Testis (tissue), 3 donors: ENCODE results near the gene DIAPH2. TPM values are rescaled to one million over a fixed set of nuclear protein-coding genes. Genes with fewer than 3 reads are reported as not detected.

Experiments
- DNase-seq: peaks from one replicate; pipeline ENCODE4 v3.0.0-alpha.2; 2019
- H3K27ac ChIP-seq, 2 donors: fragments of 200-600 bp; sonication (generic); one replicate each; pipeline ENCODE4 v1.5.1; 2019
- H3K27me3 ChIP-seq: fragments of 200-600 bp; sonication (generic); one replicate; pipeline ENCODE4 v1.5.1; 2019
- H3K36me3 ChIP-seq: fragments of 200-600 bp; sonication (generic); one replicate; pipeline ENCODE4 v1.5.1; 2017; ENCODE audit warnings: low read depth; ENCODE audit errors: missing control alignments
- H3K4me1 ChIP-seq: fragments of 200-600 bp; sonication (generic); one replicate; pipeline ENCODE4 v1.5.1; 2019
- H3K4me3 ChIP-seq, 2 donors: fragments of 200-600 bp; sonication (generic); one replicate each; pipeline ENCODE4 v1.5.1; 2017 to 2019
- H3K9me3 ChIP-seq: fragments of 200-600 bp; sonication (generic); one replicate; pipeline ENCODE4 v1.5.1; 2017
- POLR2A ChIP-seq: fragments of 450-650 bp; IDR thresholded peaks from one replicate; pipeline ENCODE4 v1.6.1; 2017; ENCODE audit warnings: antibody characterized with exemption, mild to moderate bottlenecking, moderate library complexity
- WGBS, 2 donors: methylation state at CpG; one replicate each; pipeline ENCODE4 v1.1.5; 2018; 5-methylcytosine and 5-hydroxymethylcytosine counted together
- intact Hi-C: fragments of 100-400 bp; cut with DNase I; formaldehyde crosslinking; loops from one replicate; pipeline ENCODE4 v1.15.1; 2023; ENCODE audit warnings: low total_unique reads
- polyA plus RNA-seq: library from polyadenylated mRNA; stranded (reverse); fragments of 350-450 nt; fragmentation: Illumina TruSeq; extraction: RNeasy Lipid Tissue Mini Kit (QIAGEN cat#74804); gene quantifications from one replicate; pipeline ENCODE4 v1.2.3, GENCODE V29; 2014; ENCODE audit warnings: low read depth, low replicate concordance; ENCODE audit not compliant: insufficient read depth
- total RNA-seq, 2 donors: library from RNA; depleted of rRNA; stranded (reverse); fragments of >200 nt; gene quantifications; one replicate each; pipeline ENCODE4 v1.2.3, GENCODE V29; 2016
- TF ChIP-seq, protein P1 (sequence below), 3 experiments: fragments of 450-650 bp in 2 of 3; fragments of 200-600 bp in 1 of 3; sonication (generic) in 1 of 3; IDR thresholded peaks; one replicate each; pipeline ENCODE4 v1.5.1; 2016 to 2019; ENCODE audit warnings: antibody characterized with exemption in 3 of 3, mild to moderate bottlenecking in 2 of 3, moderate library complexity in 1 of 3

Gene DIAPH2
- total and polyA plus RNA-seq, 3 donors from 2014 or later = 13.1 to 68.3 (median 67.4) TPM

DNA sequence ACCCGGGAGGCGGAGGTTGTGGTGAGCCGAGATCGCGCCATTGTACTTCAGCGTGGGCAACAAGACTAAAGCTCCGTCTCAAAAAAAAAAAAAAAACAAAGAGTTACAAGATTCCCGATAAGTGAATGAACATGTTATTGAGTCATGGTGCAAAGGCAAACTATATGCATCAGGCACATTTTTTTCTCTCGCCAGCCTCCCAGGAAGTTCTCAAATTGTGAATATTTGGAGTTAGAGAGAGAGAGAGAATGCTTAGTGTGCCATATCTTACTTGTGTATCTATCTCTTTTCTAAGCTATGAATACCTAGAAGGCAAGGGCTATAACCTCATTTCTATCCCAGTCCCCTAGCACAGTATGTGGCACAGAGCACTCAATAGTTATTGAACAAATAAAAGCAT, 599.9 kb downstream of the DIAPH2 start:
- 95 to 100% methylated on average over 9 of the region's 9 CpGs for WGBS, 2 donors
- TF ChIP-seq, protein P1, sequence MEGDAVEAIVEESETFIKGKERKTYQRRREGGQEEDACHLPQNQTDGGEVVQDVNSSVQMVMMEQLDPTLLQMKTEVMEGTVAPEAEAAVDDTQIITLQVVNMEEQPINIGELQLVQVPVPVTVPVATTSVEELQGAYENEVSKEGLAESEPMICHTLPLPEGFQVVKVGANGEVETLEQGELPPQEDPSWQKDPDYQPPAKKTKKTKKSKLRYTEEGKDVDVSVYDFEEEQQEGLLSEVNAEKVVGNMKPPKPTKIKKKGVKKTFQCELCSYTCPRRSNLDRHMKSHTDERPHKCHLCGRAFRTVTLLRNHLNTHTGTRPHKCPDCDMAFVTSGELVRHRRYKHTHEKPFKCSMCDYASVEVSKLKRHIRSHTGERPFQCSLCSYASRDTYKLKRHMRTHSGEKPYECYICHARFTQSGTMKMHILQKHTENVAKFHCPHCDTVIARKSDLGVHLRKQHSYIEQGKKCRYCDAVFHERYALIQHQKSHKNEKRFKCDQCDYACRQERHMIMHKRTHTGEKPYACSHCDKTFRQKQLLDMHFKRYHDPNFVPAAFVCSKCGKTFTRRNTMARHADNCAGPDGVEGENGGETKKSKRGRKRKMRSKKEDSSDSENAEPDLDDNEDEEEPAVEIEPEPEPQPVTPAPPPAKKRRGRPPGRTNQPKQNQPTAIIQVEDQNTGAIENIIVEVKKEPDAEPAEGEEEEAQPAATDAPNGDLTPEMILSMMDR (IDR thresholded peaks at IDR 0.05) = no peak
- TF ChIP-seq POLR2A = no peak
- H3K4me3 ChIP-seq = no peak overlapping the region

DNA sequence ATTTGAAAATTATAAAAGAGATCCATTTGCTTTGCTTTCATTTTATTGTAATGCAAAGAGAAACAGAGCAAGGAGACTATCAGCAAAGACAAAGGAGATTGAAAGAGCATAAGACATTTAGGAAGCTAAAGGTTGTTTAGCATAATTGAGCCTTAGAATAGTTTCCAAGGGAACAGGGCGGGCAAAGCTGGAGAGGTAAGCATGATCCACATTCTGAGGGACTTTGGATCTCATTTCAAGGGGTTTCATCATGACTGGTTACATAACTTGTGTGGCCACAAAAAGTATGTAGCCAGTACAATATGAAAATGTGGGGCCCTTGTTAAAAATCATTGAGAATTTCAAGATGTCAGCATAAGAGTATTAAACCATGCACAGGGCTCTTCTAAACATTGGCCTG, 605.6 kb downstream of the DIAPH2 start:
- DNase-seq = no peak
- H3K36me3 ChIP-seq = no peaks in the 10 kb centered on the region
- no peak overlapping the region for H3K27ac ChIP-seq
- H3K4me3 ChIP-seq = no peak overlapping the region
- no peaks in the 10 kb centered on the region for H3K4me1 ChIP-seq
- 94 to 100% methylated on average over 1 of the region's 1 CpG for WGBS, 2 donors
- no peaks in the 10 kb centered on the region for H3K9me3 ChIP-seq
- TF ChIP-seq POLR2A = no peak
- TF ChIP-seq, protein P1 (IDR thresholded peaks at IDR 0.05) = no peak
- no peaks in the 10 kb centered on the region for H3K27me3 ChIP-seq
- intact Hi-C loops = no loop called here

More for the DNA sequence above, 599.9 kb downstream of the DIAPH2 start:
- Histone ChIP-seq H3K9me3 (no peaks in the 10 kb centered on the region), H3K27me3 (no peaks in the 10 kb centered on the region), H3K4me1 (no peaks in the 10 kb centered on the region), H3K27ac (no peak overlapping the region), H3K36me3 (no peaks in the 10 kb centered on the region)
- no peak for DNase-seq
- intact Hi-C loops = no loop called here

DNA sequence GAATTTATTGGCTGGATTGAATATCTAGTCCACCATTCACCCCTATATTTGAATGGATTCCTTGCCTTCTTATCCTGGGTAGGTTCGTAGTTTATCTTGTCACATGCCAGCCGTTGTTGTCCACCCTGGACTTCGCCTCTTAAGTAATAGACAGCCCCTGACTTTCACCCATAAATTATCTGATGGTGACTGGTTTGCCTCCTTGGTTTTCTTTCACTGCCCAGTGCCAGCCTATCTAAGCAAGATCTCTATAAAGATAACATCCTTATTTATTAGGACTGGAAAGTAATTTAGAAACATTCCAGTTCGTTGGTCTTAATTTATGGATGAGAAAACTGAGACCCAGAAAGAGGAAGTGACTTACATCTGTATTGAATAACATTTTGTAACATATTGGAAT, 609.4 kb downstream of the DIAPH2 start:
- Histone ChIP-seq H3K4me1 (no peaks in the 10 kb centered on the region), H3K4me3 (no peak overlapping the region), H3K27ac (no peak overlapping the region), H3K36me3 (no peaks in the 10 kb centered on the region), H3K27me3 (no peaks in the 10 kb centered on the region), H3K9me3 (no peaks in the 10 kb centered on the region)
- TF ChIP-seq, protein P1 (IDR thresholded peaks at IDR 0.05) = no peak
- no peak for TF ChIP-seq POLR2A
- DNase-seq = no peak
- intact Hi-C loops = no loop called here
- WGBS, 2 donors = 77 to 84% methylated on average over 4 of the region's 4 CpGs

DNA sequence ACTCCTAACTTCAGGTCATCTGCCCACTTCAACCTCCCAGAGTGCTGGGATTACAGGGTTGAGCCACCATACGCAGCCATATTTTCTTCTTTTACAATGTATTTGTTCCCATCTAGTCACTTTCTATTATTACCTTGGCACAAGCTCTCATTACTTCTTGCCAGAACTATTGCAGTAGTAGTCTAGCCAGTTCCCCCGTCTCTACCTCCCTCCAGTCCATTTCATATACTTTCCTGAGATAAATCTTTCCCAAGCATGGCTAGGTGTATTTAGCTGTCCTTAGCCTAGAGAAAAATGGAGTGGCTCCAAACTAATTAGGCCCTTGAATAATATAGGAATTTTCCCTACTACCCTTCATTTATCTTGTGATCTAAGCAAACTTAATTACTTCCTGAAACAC, 611.3 kb downstream of the DIAPH2 start:
- Histone ChIP-seq H3K4me1 (no peaks in the 10 kb centered on the region), H3K27me3 (no peaks in the 10 kb centered on the region), H3K4me3 (no peak overlapping the region), H3K27ac (no peak overlapping the region), H3K36me3 (no peaks in the 10 kb centered on the region), H3K9me3 (no peaks in the 10 kb centered on the region)
- 91 to 97% methylated on average over 2 of the region's 2 CpGs for WGBS, 2 donors
- TF ChIP-seq, protein P1 (IDR thresholded peaks at IDR 0.05) = no peak
- no peak for TF ChIP-seq POLR2A
- intact Hi-C loops = no loop called here
- no peak for DNase-seq

DNA sequence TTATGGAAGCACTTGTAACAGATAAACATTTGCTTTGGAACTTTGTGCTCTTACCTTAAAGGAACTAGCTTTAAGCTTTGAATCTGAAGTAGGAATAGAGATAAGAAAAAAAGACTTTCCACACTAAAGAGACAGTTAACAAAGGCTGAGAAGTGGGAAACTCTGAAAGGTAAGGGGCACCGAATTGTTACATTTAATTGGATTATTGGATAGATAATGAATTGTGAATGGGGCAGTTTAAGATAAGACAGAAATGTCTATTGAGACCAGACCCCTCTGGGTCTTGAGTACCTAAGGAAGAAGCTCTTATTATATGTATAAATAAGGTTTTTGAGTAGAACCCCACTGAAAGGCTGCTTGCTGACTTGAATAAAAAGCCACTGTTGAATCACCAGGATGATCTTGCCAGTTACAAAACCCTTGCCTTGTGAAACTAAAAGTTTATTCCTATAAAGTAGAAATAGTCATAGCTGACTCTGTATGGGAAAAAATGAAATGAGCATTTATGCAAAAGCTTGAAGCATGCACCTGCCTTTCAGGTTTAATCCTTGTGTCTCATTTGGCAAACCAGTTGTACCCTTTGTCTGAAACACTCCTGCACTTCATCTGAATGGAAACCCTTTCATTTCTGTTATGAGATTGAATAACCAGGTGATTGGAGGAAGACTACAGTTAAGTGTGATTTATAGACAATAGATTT, 622.3 kb downstream of the DIAPH2 start:
- no peak for DNase-seq
- no peaks in the 10 kb centered on the region for H3K4me1 ChIP-seq
- H3K27ac ChIP-seq = no peak overlapping the region
- intact Hi-C loops = no loop called here
- H3K36me3 ChIP-seq = no peaks in the 10 kb centered on the region
- no peaks in the 10 kb centered on the region for H3K27me3 ChIP-seq
- no peaks in the 10 kb centered on the region for H3K9me3 ChIP-seq
- H3K4me3 ChIP-seq = no peak overlapping the region
- no peak for TF ChIP-seq POLR2A
- TF ChIP-seq, protein P1 (IDR thresholded peaks at IDR 0.05) = no peak
- 77 to 83% methylated on average over 1 of the region's 1 CpG for WGBS, 2 donors
